HL-60 (cell line): Measurements from ENCODE around the gene MYCBPAP.

Experiments
- DNase-seq, 2 experiments: peaks; one replicate each; pipeline ENCODE4 v3.0.0-alpha.2; 2010 to 2020; ENCODE audit warnings: low read depth in 1 of 2, low spot score in 1 of 2
- H3K27ac ChIP-seq: fragments of 250-450 bp; sonication (Bioruptor Pico); replicated peaks from 2 replicates; pipeline ENCODE4 v1.5.1; 2020; ENCODE audit warnings: mild to moderate bottlenecking, moderate library complexity
- H3K27me3 ChIP-seq: fragments of 250-450 bp; sonication (Bioruptor Pico); 2 replicates; pipeline ENCODE4 v1.5.1; 2021; ENCODE audit warnings: mild to moderate bottlenecking, moderate library complexity; ENCODE audit not compliant: insufficient read depth, poor library complexity, severe bottlenecking
- H3K4me3 ChIP-seq: replicated peaks from 2 replicates; pipeline ENCODE4 v1.5.1; 2011; ENCODE audit warnings: mild to moderate bottlenecking, control low read depth, low read length; ENCODE audit not compliant: insufficient read depth
- CTCF ChIP-seq: IDR thresholded peaks from one replicate; pipeline ENCODE4 v1.5.1; 2011; ENCODE audit warnings: low read length, control low read depth, inconsistent platforms; ENCODE audit not compliant: insufficient read depth
- GABPA ChIP-seq: IDR thresholded peaks from 2 replicates; pipeline ENCODE4 v1.6.1; 2012; ENCODE audit warnings: low read depth
- POLR2AphosphoS5 ChIP-seq: IDR thresholded peaks from 2 replicates; pipeline ENCODE4 v1.6.1; 2012; ENCODE audit warnings: low read depth
- REST ChIP-seq: IDR thresholded peaks from 2 replicates; pipeline ENCODE4 v1.6.1; 2012; ENCODE audit warnings: low read depth; ENCODE audit not compliant: insufficient replicate concordance
- SPI1 ChIP-seq: IDR thresholded peaks from 2 replicates; pipeline ENCODE4 v1.6.1; 2012; ENCODE audit warnings: low read depth, mild to moderate bottlenecking, borderline replicate concordance

The MYCBPAP gene

GRCh38 chr17:50569592-50569991, 61.4 kb downstream of the MYCBPAP start:
- TF ChIP-seq CTCF (no peak), GABPA (no peak), REST (no peak), SPI1 (no peak), POLR2AphosphoS5 (no peak)
- no peak overlapping the region for H3K4me3 ChIP-seq
- H3K27ac ChIP-seq, result no peak overlapping the region
- DNase-seq, result no peak
- peaks cover 18% of the 10 kb centered on the region for H3K27me3 ChIP-seq

DNA sequence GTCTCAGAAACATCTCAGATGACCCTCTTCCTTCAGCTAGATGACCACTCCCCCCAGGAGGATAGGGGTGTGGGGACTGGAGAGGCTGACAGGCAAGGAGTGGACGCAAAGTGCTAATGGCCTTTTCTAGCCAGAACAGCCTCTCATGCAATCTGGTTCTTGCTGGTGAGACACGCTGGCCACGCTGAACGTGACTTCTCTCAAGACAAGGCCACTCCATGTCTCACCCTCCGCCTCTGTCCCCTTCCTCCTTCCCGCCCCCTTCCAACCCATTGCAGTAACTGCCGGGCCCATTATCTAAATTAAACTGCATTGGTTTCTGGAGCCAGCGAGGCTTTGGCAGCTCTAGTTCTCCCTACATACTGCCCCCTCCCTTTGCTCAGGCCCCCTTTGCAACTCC, 61.8 kb downstream of the MYCBPAP start:
- TF ChIP-seq REST (no peak), GABPA (no peak), SPI1 (no peak), POLR2AphosphoS5 (no peak), CTCF (no peak)
- DNase-seq, result no peak
- Histone ChIP-seq H3K4me3 (no peak overlapping the region), H3K27me3 (peaks cover 17% of the 10 kb centered on the region), H3K27ac (no peak overlapping the region)

DNA sequence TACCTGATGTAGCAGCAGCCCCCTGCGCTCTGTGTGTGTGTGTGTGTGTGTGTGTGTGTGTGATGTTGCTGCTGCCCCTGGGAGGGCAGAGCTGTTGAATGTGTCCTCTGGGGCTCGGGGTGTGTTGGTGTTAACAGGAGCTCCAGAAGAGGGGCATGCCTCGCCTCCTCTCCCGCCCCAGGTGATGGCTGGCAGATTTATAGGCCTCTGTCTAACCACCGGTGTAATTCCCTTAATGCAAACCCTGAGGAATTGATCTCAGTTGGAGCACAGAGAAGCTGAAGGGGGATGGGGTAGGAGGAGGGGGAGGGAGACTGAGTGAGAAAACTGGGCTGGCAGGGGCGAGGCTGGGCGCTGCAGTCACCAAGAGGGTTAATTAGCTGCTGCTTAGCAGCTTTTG, 62.3 kb downstream of the MYCBPAP start:
- no peak overlapping the region for H3K27ac ChIP-seq
- TF ChIP-seq POLR2AphosphoS5, result no peak
- TF ChIP-seq CTCF, result no peak
- no peak for TF ChIP-seq SPI1
- TF ChIP-seq GABPA, result no peak
- TF ChIP-seq REST, result no peak
- DNase-seq, result no peak
- no peak overlapping the region for H3K4me3 ChIP-seq
- H3K27me3 ChIP-seq, result peaks cover 15% of the 10 kb centered on the region
